HFFc6 (cell line): ENCODE measurements around the gene GPR183. TPM values are rescaled to one million over a fixed set of nuclear protein-coding genes. Genes with fewer than 3 reads are reported as not detected.

ENCODE experiments used
- DNase-seq: peaks from one replicate; pipeline ENCODE4 v3.0.0-alpha.2; 2018
- H3K27ac Mint-ChIP-seq: 2 replicates; pipeline ENCODE4 v1.8.0; 2020; ENCODE audit warnings: mild to moderate bottlenecking, mixed read lengths
- H3K27me3 Mint-ChIP-seq: 2 replicates; pipeline ENCODE4 v1.8.0; 2021; ENCODE audit warnings: mild to moderate bottlenecking, moderate library complexity, mixed read lengths; ENCODE audit not compliant: insufficient read depth
- H3K36me3 Mint-ChIP-seq: 2 replicates; pipeline ENCODE4 v1.8.0; 2021; ENCODE audit warnings: low read depth, mixed read lengths
- H3K4me1 Mint-ChIP-seq: 2 replicates; pipeline ENCODE4 v1.8.0; 2020; ENCODE audit warnings: low read depth, mixed read lengths
- H3K4me3 Mint-ChIP-seq: 2 replicates; pipeline ENCODE4 v1.8.0; 2020; ENCODE audit warnings: mild to moderate bottlenecking, moderate library complexity, mixed read lengths
- H3K9me3 Mint-ChIP-seq: 2 replicates; pipeline ENCODE4 v1.8.0; 2020; ENCODE audit warnings: mild to moderate bottlenecking, mixed read lengths
- total RNA-seq, 6 experiments: library from RNA; stranded (reverse); fragmentation: NEBNext Ultra II Directional; extraction: Animal tissue kit (Norgen Biotek cat#: 25700); gene quantifications; 2 replicates in 1 of 6; 3 replicates in 5 of 6; pipeline ENCODE4 v1.2.3, GENCODE V29; 2021
- TF ChIP-seq, protein P1 (sequence below): fragments of 200-600 bp; sonication (generic); IDR thresholded peaks from 2 replicates; pipeline ENCODE4 v1.5.0; 2021; ENCODE audit warnings: antibody characterized with exemption, mild to moderate bottlenecking

GPR183 gene
- total RNA-seq, 6 experiments from 2014 or later = 0.17 TPM; not detected in 5

DNA sequence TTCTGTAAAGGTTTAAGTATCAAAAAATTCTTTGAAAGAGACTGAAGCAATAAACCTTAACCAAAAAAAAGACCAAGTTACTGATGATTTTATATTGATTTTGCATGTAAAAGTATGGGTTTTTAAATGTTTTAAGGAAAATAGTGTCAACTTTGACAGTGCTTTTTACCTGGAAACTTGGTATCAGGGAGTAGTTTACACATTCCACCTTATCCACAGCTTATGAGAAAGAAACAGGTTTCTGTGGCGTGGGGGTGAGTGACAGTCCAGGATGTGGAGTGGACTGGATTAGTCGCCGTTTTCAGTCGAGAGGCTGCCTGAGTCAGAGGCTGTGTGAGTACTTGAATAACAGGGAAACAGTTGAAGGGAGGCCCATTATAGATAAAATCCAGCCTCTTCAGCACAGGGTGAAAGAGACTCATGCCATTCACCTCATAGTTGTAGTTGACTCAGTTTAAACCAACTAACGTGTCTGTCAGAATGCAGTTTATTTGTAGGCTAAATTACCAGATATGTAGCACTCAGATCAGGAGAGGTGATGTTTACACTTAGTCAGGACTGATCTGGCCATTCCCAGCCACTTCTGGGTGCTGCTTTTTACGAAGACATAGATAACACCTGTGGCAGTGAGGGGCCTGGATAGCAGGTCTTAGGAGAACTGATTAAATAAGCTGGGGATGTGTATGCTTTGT lies 595 bp upstream of the GPR183 start:
- H3K36me3 Mint-ChIP-seq = peaks cover 9% of the 10 kb centered on the region
- H3K9me3 Mint-ChIP-seq = no peaks in the 10 kb centered on the region
- TF ChIP-seq, protein P1, sequence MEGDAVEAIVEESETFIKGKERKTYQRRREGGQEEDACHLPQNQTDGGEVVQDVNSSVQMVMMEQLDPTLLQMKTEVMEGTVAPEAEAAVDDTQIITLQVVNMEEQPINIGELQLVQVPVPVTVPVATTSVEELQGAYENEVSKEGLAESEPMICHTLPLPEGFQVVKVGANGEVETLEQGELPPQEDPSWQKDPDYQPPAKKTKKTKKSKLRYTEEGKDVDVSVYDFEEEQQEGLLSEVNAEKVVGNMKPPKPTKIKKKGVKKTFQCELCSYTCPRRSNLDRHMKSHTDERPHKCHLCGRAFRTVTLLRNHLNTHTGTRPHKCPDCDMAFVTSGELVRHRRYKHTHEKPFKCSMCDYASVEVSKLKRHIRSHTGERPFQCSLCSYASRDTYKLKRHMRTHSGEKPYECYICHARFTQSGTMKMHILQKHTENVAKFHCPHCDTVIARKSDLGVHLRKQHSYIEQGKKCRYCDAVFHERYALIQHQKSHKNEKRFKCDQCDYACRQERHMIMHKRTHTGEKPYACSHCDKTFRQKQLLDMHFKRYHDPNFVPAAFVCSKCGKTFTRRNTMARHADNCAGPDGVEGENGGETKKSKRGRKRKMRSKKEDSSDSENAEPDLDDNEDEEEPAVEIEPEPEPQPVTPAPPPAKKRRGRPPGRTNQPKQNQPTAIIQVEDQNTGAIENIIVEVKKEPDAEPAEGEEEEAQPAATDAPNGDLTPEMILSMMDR = no peak
- peak overlapping the region; percentile 76 for H3K4me3 Mint-ChIP-seq
- H3K4me1 Mint-ChIP-seq = peaks cover 65% of the 10 kb centered on the region
- peak; percentile 83 for DNase-seq
- H3K27me3 Mint-ChIP-seq = no peaks in the 10 kb centered on the region; the same call in 1 of the 2 replicates
- H3K27ac Mint-ChIP-seq = peak overlapping the region; percentile 93

DNA sequence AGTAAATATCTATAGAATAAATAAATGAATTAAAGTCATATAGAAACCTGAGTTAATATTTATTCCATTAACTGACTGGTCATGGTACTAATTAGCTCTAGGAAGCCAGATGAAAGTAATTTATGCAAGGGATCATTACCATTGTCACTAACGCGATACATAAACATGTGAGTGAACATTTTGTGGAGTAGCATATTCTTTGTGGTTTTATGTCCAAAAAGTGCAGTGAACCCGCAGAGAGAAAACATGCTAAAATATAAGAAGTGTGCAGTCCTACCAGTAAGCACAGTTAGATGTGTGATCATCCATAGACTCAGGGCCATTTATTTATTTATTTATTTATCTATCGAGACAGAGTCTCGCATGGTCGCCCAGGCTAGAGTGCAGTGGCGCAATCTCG lies 1.6 kb downstream of the GPR183 start:
- H3K4me1 Mint-ChIP-seq = peaks cover 43% of the 10 kb centered on the region
- no peaks in the 10 kb centered on the region; the same call in 1 of the 2 replicates for H3K27me3 Mint-ChIP-seq
- peaks cover 4% of the 10 kb centered on the region; the same call in 1 of the 2 replicates for H3K36me3 Mint-ChIP-seq
- no peak overlapping the region for H3K27ac Mint-ChIP-seq
- H3K9me3 Mint-ChIP-seq = no peaks in the 10 kb centered on the region
- DNase-seq = no peak
- TF ChIP-seq, protein P1 = no peak
- H3K4me3 Mint-ChIP-seq = no peak overlapping the region

DNA sequence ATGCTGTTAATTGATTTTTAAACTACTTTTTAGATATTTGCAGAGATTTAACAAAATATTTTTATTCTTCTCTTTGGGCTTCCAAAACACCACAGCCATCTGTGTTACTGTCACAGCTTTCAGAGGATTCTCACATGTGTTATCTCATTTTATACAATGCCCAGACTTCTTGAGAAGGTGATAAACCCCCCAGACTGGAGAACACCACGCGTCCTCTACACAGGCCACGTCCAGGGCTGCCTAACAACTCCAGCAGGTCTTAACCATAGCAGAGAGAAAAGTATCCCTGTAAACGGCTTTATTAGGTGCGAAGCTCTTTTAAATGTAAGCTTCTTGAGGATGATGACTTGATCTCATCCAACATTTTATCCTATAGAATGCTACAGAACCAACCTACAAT lies 2.0 kb downstream of the GPR183 start:
- DNase-seq = no peak
- TF ChIP-seq, protein P1 = no peak
- no peak overlapping the region for H3K4me3 Mint-ChIP-seq
- H3K9me3 Mint-ChIP-seq = no peaks in the 10 kb centered on the region
- H3K36me3 Mint-ChIP-seq = peaks cover 4% of the 10 kb centered on the region; the same call in 1 of the 2 replicates
- H3K27ac Mint-ChIP-seq = no peak overlapping the region
- no peaks in the 10 kb centered on the region; the same call in 1 of the 2 replicates for H3K27me3 Mint-ChIP-seq
- H3K4me1 Mint-ChIP-seq = peaks cover 38% of the 10 kb centered on the region

DNA sequence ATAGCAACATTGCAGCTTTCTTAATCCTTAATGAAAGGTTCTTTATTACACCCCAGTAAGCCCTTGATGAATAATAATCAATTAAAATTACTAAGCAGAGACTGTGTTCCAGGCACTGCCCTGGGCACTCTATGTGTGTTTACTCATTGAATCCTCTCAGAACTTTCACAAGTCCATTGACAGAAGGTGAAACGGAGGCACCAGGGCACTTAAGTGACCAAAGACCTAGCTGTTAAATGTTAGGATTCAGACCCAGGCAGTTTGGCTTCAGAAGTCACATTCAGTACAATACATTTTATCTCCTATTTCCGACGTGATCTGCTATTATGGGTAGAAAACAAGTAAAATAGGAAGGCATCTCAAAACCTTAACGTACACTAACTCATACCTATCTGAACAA lies 2.7 kb downstream of the GPR183 start:
- H3K4me1 Mint-ChIP-seq = peaks cover 32% of the 10 kb centered on the region
- H3K27ac Mint-ChIP-seq = no peak overlapping the region
- H3K4me3 Mint-ChIP-seq = no peak overlapping the region
- DNase-seq = no peak
- TF ChIP-seq, protein P1 = no peak
- H3K36me3 Mint-ChIP-seq = peaks cover 4% of the 10 kb centered on the region; the same call in 1 of the 2 replicates
- no peaks in the 10 kb centered on the region; the same call in 1 of the 2 replicates for H3K27me3 Mint-ChIP-seq
- H3K9me3 Mint-ChIP-seq = no peaks in the 10 kb centered on the region

DNA sequence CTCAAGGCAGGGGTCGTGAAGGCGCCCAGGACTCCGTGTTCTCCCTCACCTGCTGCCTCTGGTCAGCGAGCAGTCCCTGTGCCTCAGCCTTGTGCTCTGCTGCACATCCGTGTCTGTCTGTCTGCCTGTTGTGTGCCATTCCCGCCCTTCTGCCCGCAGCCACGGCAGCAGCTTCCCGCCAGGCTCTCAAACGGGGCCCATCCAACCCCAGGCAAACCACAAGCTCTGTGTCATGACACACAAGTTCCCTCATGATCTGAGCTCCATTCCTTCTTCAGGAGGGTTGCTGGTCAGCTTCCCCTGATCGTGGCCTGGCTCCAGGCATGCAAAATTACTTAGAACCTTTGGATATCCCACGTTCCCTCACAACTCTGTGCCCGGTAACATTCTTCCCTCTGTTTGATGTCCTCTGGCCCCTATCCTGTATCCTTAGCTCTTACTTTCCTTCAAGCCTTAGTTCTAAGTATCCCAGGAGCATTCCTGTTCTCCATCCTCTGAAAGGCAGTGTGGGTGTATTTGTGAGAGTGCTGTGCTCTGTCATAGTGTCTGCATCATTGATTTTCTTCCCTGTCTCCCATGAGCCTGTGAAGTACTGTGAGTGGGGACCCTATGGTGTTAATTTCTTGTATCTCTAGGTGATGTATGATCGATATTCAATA lies 3.2 kb downstream of the GPR183 start:
- no peak for DNase-seq
- Mint-ChIP-seq H3K27ac (no peak overlapping the region), H3K4me3 (no peak overlapping the region), H3K4me1 (peaks cover 30% of the 10 kb centered on the region), H3K36me3 (peaks cover 4% of the 10 kb centered on the region; the same call in 1 of the 2 replicates), H3K27me3 (no peaks in the 10 kb centered on the region; the same call in 1 of the 2 replicates), H3K9me3 (no peaks in the 10 kb centered on the region)
- TF ChIP-seq, protein P1 = no peak
